HG02623 (cell line): ENCODE data around the gene PTPN3.

Experiments
- ATAC-seq: cut with Tn5 transposase; IDR thresholded peaks from one replicate; pipeline ENCODE4 v1.9.1; 2021; ENCODE audit warnings: moderate library complexity; ENCODE audit not compliant: unreplicated experiment

Gene PTPN3

DNA sequence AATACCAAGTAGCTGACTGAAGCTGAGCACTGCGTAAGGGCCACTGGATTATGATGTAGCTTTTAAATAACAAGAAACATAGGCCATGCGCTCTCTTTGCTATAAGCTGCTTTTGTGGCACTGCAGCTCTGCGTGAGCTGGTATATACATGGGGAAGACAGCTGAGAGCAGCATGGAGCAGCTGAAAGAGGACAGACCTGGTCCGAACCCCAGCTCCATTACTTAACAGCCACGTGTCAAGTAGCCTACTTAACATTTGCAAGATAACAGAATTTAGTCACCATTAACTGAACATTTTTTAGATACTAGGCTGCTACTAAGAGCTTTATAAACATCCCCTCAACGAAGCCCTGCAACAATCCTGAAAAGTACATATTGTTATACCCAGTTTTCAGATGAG, 69.3 kb downstream of the PTPN3 start:
- no peak for ATAC-seq

DNA sequence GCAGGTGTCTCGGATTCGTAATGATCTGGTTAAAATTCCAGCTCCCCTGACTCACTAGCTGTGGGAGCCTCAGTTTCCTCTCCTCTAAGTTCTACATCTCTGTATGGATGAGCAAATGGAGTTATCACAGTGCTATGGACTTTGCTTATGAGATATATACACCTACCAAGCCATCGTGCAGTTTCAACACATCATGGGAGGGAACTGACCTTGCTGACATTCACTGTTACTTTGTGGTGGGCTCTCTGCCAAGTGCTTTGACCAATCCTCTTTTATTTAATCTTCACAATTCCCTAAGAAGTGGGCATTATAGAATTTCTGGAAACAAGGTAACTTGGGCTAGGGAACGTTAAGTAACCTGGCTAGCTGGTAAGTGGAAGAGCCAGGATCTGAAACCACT, 70.2 kb downstream of the PTPN3 start:
- no peak for ATAC-seq

DNA sequence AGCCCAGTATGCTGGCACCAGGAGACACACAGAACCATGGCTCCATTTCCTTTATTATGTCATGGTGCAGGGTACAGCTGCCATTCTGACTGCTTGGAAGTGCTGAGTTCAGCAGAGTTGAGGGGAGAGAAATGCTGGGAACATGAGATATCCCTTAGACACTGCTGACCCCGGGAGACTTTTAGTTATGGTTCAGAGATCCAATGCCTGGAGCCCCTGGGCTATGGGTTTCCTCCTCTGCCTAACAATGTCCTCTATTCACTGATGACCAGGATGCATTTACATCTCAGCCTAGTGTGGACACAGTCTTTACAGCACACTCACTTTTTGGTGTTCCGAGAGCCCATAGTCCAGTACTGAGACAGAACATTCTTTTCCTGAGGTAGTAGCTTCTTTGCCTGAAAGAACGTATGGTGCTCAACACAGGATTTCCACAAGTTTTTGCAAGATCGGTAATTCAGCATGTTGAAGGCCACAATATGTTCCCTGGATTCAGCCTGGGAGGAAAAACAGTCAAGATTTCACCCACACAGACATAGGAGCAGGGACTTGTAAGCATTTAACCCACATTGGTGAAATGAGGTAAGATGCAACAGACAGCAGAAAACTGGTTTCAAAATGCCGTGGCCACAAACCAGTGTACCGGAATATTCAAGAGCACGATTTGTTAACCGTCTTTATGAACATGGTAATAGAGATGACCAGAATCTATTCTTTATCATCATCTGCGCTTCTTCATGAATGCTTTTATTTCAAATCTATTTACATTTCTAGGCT, 71.3 kb downstream of the PTPN3 start:
- ATAC-seq, result no peak

DNA sequence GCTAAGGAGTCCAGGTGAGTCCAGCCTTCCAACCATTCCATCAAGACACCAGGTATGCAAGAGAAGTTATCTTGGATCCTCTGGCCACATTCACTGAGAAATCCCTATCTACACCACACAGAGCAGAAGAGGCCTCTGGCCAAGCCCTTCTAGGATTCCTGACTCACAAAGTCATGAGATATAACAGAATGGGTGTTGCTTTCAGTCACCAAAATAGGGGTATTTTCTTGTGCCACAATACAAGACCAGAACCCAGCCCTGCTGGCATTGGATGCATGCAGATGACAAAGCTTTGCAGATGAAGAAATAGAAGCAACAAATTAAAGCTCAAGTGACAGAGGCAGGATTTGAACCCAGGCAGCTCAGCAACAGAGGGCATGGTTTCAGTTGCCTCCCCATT, 73.5 kb downstream of the PTPN3 start:
- no peak for ATAC-seq

DNA sequence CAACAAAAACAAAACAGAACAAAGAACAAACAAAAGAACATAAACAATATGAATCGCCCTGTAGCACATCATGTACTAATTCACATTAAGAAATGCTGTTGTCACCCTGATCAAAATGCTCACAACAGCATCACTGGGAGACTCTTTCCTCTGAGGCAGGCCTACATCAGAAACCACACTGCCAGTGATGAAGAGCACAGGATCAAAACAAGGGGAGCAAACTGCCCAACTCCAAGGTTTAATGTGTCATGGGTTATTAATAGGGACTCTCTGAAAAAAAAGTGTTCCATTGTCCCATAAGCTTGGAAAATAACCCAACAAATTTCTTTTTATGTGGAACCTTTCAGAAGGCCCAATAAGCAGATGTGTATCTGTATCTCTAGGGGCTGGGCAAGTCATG, 74.2 kb downstream of the PTPN3 start:
- no peak for ATAC-seq

DNA sequence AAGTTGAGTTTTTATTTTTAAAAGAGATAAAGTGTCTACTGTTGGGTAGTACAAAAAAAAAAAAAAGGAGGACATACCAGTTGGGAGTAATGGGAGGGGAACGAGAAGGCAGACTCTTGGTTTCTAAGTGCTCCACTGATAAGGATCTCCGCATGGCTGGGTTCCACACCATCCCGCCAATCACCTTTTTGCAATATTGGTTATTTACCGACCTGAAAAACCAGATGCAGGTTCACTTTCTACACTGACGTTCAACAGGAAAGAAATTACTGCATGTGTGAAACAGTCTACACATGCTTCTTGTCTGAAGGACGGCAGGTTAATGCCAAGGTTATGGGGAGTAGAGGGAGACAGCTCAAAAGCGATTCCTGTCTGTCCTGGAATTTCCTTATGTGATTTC, 75.5 kb downstream of the PTPN3 start:
- peak; percentile 75 for ATAC-seq

DNA sequence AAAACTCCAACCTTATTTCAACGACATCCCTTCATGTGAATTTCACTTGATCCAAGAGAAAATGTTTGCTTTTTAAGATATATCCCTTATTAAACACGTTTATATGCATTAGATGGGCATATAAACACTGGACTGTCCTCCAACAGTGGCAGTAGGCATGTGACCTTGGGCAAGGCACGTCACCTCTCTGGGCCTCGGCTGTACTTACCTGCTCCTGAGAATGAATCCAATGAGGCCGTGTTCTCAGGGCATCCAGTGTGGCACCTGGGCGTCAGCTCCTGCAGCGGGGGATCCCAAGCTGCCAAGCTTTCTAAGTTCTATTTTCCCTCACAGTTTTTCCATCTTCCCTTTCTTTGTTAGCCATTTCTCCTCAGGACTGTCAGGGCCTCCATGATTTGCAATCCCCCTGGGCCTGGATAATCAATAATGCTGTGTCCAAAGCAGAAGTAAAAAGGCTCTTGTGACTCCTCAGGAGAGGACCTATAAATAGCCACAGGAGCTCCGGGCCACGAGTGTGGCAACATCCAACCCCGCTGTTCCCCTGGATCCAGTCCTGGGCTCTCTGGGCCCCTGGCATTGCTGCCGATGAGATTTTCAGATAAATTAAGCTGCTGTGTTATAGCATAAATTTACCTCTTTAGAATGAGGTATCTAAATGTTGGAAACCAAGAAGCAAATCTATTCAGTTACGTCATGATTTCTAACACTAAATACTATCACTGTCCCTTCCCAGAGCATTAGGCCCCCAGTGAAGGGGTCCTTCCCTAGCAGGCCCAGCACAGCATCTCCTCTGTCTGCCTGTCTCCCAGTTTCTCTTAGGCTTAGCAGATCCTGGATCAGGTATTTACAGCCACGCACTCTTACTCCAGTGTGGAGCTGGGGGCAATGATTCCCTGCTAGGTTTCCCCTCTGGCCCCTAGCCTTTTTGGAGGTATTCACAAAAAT, 76.8 kb downstream of the PTPN3 start:
- ATAC-seq, result no peak

DNA sequence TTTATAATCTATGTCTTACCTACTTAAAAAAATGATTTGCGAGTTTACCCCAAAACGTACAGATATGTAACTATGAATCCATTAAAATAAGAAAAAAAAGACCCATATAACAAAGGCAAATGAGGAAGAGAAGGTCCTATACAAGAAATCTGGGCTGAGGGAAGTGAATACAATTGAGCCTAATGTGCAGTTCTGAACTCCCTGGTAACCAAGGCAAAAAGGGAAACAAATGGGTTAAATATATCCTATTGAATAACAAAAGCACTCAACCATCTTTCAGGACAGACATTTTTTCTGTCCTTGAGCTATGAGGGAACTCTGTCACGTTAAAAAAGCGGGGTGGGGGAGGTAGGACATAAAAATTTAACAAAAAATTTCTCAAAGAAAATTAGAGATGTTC, 78.6 kb downstream of the PTPN3 start:
- ATAC-seq, result no peak

DNA sequence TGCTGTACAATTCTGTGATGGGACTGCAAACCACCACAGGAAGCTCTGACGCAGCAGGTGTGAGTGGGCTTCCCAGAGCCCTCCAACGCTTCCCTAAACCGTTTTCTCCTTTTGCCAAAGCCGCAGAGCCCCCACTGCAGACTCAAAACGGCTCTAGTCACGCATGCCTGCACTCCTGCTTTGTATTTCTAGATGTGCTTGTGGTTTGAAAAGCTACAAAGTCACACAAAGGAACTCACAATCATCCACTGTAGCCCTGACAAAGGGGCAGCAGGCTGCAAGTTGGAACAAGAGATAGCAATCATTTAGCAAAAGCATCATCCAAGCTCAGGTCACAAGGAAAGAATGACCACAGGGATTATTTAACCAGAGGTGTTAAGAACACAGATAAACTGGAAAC, 79.3 kb downstream of the PTPN3 start:
- peak; percentile 28 for ATAC-seq

DNA sequence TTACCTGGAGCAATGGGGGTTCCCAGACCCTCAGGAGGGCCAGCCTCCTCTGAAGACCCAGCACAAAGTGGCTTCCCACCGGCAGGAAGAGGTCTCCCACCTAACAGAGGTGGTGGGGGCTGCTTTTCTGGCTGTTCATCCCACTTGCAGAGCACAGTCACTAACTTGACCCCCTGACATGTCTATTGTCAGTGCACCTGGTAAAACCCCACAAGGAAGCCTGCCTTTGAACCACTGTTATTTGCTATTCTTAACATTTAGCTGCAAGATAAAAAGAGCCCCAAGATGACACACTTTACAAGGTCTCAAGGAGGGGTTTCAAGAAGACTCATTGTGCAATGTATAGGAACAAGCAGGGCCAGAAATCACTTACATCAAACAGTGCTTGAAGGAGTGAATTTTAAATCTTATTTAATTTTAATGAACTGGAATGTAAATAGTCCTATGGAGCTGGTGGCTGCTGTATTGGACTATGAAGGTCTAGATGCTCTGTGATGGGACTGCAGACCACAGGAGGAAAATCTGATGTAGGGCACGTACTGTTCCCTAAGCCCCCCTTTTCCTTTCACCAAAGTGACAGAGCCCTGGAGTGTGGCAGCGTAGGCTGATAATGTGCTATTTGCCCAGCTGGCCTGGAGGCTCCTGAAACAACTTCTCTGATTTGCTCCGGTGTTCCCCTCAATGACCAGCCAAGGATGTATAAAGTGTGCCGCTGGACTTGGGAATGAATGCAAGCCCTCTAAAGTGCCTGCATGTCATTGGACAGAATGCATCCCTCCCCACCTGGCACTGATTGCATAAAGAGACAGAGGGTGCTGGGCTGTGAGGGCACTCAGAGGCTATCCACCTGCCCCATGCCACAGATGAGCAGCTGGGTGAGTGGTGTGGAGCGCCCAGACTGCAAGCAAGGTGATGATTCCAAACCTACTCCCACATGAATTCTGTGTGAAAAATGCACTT, 80.2 kb downstream of the PTPN3 start:
- no peak for ATAC-seq

DNA sequence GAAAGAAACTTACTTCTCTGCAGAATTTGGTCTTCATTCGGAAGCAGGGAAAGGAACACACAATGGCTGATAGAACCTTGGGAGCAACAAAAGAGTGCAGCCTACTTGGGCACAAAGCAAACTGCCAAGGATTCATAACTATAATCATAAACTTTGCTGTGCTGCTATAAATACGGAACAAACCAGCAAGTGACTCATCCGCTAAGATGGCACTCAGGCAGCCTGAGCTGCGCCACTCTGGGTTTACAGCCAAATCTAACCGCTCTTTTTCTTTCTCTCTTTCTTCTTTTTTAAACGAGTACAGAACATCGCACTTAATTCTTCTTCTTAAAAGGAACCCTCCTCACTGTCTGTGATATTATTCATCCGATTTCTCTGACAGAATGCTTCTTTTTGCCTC, 81.1 kb downstream of the PTPN3 start:
- no peak for ATAC-seq

DNA sequence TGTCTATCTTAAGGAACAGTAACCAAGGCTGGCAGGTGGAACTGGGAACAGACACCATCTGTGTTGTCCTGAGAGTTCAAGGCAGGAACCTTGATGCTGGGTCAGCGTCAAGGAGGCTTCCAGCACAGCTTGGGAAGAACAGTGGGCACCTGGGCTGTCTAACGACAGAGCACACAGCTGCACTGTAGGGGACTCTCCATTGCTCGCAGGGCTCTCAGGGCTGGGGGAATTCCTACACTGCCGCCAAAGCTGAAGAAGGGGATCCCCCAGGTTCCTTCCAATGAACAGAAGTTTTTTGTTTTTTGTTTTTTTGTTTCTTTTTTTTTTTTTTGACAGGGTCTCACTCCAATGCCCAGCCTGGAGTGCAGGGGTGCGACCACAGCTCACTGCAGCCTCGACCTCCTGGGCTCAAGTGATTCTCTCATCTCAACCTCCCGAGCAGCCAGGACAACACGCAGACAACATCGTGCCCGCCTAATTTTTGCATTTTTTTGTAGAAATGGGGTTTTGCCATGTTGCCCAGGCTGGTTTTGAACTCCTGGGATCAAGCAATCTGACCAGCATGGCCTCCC, 81.9 kb downstream of the PTPN3 start:
- peak; percentile 59 for ATAC-seq

DNA sequence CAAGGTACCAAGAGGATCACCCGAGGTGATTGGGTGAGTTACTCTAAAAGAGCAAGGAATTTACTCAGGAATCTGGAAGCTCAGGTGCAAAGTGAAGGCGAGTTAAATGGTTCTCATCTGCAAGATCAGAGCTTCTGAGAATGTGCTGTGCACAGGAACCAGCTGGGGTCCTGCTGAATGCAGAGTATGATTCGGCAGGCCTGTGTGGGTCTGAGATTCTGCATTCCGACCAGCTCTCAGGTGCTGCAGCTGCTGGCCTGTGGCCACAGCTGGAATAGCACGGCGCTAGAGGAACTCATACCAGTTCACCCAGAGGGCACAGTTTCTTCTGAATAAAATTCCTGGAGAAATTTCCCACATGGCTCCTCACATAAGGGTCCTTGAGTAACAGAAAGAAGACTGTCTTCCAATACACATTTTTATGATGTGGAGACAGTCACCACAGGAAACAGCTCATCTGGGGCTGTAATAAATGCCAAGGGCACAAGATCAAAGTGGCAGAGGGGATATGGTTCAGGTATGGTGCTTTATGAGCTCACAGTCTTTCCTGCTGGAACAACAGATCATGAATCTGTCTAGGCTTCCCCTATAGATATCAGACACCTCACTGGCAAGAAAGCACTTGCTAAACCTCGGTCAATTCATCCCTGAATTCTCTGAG, 83.9 kb downstream of the PTPN3 start:
- ATAC-seq, result no peak

DNA sequence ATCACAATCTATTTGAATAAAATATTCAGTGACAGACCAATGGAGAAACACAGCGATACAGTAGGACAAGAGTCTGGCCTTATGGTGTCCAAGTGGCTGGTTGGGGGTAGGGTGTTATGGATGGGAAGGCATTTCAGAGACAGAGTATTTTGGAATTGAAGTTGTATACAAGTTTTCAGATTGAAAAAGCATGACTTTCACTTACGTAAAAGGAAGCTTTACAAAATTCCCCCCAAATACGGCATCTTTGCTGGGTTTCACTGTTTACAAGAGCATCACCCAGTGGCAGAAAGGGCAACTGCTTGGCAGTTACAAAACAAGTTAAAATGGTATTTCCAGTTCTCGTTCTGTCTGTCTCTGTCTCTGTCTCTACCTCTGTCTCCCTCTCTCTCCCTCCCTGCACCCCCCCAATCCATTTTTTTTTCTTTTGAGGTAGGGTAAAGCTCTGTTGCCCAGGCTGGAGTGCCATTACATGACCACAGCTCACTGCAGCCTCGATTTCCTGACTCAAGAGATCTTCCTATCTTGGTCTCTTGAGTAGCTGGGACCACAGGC, 86.2 kb downstream of the PTPN3 start:
- ATAC-seq, result no peak

DNA sequence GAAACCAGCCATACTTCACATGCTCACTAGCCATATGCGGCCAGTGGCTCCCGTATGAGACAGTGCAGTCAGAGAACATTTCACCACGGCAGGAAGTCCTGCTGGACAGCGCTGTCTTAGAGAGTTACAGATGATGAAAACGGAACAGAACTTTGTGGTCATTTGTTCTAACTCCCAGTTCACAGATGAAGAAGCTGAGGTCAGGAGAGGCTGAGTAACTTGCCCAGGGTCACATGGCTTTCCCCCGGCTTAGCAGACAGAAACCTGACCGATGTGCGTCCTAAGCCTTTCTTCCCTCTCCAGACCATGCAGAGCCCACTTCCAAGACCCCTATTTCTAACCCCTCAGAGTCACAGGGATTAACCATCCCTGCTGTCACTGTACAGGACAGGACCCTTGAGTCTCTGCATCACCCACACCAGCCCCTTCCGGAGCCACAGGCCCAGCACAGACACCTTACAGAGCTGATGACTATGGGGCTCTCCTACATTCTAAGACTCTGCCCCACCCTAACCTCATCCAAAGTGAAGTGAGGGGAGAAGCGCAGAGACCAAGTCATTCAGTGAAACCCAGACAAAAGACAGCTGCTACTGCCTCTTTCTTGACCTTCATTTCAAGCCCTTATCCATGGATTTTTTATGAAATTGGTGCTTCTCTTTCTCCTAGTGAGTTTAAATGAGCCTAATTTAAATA, 86.9 kb downstream of the PTPN3 start:
- ATAC-seq, result peak; percentile 58

DNA sequence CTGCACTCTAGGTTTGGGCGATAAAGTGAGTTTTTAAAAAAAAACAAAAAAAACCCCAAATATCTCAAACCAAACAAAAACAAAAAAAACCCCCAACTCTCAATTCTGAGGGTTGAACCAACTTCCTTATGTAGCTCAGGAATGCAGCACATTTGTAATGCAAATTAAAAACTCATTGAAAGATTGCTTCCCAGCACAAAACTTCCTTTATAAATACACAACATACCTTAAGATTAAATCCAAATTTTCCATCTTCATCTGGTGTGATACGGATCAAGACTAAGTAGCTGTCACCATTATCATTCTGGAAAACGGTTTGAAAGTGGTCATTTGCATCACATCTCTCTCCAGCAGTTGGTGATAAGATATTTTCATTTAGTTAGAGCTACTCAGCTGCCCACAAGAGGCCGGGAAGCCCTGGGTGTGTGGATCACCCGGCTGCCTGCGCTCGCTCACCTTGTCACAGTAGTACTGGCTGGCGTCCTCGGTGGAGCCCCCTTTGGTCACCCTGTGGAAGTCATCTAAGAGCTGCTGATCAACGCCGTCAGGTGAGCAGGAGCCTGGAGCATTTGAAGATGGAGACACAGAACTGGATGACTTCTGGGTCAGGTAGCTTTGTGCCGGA, 88.2 kb downstream of the PTPN3 start:
- ATAC-seq, result no peak

DNA sequence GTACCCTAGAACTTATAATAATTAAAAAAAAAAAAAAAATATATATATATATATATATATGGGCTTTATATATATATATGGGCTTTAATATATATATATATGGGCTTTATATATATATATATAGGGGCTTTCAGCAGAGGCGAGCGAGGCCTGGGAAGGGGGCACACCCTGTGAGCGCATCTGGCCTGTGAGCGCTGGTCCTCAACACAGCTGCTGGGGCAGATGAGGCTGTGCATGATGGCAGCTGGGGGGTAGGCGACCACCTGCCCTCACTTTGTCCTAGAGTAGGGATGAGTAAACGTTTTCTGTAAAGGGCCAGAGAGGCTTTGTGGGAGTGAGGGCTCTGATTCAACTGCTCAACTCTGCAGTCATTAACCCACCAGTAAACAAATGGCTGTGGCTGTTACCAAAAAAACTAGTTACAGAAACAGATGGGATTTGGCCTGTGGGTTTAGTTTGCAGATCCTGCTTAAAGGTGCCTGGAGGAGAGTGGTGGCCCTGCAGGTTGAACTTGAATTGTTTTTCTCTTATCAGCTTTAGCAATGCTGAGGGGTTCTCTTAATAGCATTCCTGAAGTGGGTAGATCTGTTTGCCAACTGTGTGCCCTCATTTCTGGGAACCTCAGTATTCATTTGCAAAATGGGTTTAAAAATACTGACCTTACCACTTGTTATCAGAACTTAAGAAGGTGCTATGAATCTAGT, 89.2 kb downstream of the PTPN3 start:
- ATAC-seq, result no peak

DNA sequence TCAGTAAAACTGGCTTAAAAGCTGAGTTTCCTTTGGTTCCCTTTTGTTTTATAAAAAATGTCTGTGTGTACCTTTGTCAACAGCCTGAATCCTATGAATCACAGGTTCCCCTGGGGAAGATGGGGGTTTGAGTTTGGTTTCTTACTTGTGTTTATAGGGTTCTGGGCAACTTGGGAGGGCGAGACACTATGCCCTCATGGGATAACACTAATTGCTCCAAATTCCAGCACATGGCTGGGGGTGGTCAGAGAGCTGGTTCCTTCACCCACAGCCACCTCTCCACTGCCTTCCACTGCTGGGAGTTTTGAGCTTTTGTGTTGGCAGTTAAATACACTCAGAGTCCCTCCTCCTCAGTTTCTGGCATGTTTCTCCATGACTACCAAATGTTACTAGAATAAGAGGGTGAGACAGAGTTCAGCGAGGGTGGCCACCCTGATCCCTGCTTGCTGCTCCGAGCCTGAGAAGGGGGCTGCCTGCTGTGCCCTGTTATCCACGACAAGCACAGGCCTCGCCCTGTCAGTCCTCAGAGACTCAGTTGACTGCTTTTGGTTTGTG, 94.3 kb downstream of the PTPN3 start:
- ATAC-seq, result no peak
